TTC549 (cell line): ENCODE results near the gene HMBS.
"Not testable (repeated sequence)": the region's sequence is repeated elsewhere in the genome, so short reads cannot be mapped to it uniquely, and the experiment has no call there.

Source experiments
- FAIRE-seq: peaks from 2 replicates; lab custom pipeline; 2012; peaks lifted over from hg19 to GRCh38; lab: Jason Lieb, UNC

The HMBS gene

DNA sequence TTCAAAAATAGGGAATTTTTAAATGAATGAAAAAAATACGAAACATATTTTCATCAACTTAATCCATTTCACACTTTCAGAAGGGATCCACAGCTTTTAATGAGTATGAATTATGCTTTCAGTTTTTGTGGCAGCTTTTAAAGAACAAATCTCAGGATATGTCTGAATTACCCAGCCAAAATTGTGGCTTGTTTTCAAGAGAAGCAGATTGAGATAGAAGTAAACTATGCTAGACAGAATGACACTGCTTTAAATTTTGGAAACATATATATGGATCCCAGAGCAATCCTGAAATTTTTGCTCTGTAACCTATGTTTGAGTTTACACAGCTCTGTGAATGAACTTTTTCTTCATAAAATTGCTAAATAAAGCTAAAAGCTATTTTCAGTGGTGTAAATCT lies 34.3 kb downstream of the HMBS start:
- FAIRE-seq, result no peak

DNA sequence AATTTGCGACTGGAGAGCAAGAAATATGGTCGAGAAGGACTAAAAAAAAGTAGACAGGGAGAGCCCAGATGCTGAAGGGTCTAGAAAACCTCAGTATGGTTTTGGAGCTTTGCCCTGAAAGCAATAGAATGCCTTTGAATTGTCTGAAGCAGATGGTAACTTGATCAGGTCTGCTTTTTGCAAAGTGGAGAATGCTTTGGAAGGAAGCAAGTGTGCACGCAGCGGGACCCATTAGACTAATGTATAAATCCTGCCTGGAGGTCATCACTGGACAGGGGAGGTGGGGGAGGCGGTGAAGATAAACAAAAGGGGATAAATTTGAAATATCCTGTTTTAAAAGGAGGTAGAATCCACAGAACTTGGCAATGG lies 35.9 kb downstream of the HMBS start:
- FAIRE-seq, result no peak

DNA sequence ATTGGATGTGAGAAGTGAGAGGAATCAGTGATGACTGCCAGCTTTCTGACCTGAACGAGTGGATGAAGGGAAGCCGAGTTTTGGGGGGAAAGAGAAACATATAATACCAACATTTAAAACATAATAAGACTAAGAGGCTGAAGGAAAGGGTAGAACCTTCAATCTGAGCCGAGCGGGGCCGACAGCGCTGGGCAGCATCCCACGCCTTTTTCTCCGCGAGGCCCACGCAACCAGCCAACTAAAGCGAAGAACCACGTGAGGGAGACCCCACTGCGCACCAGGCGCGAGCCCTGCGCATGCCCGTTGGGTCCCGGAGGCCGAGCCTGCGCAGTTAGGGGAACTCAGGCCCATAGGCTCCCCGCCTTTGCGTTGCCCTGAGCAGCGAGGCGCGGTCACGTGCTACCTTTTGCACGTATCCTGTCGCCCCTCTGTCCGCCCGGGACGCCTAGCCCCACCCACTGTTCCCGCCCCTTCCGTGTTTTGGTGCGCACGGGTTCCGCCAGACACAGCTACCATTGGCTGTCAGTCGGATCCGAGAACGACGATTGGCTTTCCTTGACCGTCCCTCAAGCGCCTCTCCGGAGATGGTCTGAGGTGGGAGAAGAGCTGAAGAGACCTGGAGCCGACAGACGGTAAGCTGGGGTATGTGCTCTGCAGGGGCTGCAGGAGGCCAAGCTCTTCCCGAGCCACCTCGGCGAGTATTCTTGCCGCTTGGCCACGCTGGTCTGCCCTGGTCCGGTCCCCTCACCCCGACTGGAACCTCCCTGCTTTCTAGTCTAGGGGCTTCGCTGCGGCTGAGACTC lies 36.5 kb downstream of the HMBS start, which contains the start of gene HINFP:
TSS of gene HINFP (plus strand) at position 573 of the 803 bp plus-strand sequence. CDS start 5,365 bp downstream, outside the sequence.
- peak; percentile 92 for FAIRE-seq

DNA sequence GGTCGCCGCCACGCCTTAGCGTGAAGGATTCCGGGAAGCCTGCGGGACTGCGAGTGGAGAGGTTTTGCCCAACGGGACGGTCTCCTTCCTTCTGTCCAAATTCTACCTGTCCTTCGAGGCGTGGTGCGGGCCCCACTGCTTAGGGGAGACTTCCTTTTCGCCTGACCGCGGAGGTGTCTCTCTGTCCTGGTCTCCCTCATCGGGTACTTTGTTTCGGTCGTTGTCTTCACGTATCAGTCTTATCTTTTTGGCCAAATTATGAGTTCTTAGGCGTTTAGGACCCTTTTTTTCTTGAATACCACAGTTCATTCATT lies 37.1 kb downstream of the HMBS start:
- no peak for FAIRE-seq

DNA sequence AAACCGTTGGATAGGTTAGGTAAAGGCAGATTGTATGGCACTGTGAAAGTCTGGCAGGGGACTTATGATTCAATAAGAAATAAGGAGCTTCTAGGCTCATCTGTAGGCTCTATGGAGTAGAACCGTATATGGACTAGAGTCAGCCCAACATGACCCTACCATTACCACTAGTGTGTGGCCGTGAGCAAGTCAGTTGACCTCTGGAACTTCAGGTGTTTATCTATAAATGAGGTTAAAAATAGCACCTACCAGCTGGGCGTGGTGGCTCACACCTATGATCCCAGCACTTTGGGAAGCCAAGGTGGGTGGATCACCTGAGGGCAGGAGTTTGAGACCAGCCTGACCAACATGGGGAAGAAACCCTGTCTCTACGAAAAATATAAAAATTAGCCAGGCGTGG lies 41.1 kb downstream of the HMBS start:
- no peak for FAIRE-seq

DNA sequence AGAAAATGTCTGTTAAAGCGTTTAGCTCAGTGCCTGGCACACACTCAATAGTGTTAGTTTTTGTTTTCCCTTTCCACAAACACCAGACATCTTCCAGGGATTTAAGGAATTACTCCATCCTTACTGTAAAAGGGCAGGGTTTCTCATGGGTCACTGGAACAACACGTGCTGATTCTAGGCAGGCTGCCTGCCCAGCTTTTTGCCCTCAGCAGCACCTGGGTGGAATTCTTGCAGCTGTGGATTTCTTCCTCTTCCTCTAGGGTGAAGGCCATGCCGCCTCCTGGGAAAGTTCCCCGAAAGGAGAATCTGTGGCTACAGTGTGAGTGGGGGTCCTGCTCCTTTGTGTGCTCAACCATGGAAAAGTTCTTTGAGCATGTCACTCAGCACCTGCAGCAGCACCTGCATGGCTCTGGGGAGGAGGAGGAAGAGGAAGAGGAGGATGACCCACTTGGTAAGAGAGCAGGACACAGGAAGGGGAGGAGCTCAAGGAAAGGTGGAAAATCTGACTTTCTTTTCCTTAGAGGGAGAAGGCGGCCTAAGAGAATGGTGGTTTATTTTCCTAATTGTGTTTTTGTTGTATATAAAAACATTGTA lies 42.1 kb downstream of the HMBS start:
- no peak for FAIRE-seq

DNA sequence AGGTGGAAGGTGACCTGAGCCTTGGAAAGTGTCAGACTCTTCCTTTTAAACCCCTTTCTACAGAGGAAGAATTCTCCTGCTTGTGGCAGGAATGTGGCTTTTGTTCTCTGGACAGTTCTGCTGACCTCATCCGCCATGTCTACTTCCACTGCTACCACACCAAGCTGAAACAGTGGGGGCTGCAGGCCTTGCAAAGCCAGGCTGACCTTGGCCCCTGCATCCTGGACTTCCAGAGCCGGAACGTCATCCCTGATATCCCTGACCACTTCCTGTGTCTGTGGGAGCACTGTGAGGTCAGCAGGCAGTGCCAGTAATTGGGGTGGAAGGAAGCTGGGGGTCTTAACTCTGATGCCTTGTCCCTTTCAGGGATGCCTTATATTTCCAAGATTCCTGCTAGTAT lies 46.0 kb downstream of the HMBS start:
- no peak for FAIRE-seq

DNA sequence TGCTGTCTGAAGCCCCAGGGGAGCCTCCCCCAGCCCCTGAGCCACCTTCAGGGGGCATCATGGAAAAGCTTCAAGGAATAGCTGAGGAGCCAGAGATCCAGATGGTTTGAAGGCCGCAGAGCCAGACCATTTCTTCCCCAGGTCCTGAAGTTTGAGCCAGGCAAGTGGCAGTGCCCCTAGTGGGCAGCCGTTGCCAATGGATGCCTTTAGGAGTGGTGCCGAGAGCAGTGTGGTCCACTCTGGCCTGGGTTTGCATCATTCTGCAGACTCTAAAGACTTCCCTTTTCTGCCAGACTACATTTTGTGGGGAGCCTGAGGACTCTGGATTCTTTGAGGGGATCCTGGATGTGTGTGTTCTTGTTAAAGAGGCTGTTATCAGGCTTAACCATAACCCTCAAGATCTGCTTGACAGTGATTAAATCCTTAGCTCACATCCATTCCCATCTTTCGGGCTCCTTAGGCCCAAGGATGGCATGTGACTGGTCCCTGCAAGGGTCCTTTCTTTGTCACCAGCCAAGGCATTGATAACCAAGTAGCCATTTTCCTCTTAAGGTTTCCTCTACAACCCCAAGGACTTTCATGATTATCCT lies 49.8 kb downstream of the HMBS start:
- FAIRE-seq, result no peak

DNA sequence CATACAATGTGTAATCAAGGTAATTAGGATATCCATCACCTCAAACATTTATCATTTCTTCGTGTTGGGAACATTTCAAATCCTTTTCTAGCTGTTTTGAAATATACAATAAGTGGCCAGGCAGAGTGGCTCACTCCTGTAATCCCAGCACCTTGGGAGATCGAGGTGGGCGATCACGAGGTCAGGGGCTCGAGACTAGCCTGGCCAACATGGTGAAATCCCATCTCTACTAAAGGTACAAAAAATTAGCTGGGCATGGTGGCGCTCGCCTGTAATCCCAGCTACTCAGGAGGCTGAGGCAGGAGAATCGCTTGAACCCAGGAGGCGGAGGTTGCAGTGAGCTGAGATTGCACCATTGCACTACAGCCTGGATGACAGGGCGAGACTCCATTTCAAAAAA lies 54.6 kb downstream of the HMBS start:
- FAIRE-seq, result not testable (repeated sequence)
